ENCODE measurements around the gene ARHGAP9. TPM values are rescaled to one million over a fixed set of nuclear protein-coding genes. Genes with fewer than 3 reads are reported as not detected.

ARHGAP9 gene
- total and polyA plus RNA-seq, 2 donors (not counting 1 experiment from before 2014, with no cell fraction given): under 0.01 to 0.08 TPM

- H3K27ac ChIP-seq (ENCODE audit: insufficient read depth, low read length): no peak overlapping the region
- no peaks in the 10 kb centered on the region for H3K4me1 ChIP-seq (ENCODE audit: control insufficient read depth, extremely low read depth, insufficient read depth, low read length)
- no peaks in the 10 kb centered on the region for H3K27me3 ChIP-seq (ENCODE audit: control insufficient read depth, insufficient read depth, low read length)
- no peak overlapping the region for H3K4me2 ChIP-seq (ENCODE audit: extremely low read depth, insufficient read depth, low read length)
- no peak overlapping the region for H2AFZ ChIP-seq (ENCODE audit: low read length)
- DNase-seq (ENCODE audit: low read depth in 2 of 2): no peak
- no peaks in the 10 kb centered on the region for H3K36me3 ChIP-seq (ENCODE audit: control insufficient read depth, insufficient read depth, low read length)
- no peak overlapping the region for H3K4me3 ChIP-seq (replicated peaks in 1 of 4; ENCODE audit: control extremely low read depth in 1 of 4, insufficient read depth in 1 of 4, low read depth in 3 of 4, low read length in 4 of 4)
- H3K9me3 ChIP-seq (ENCODE audit: control insufficient read depth, insufficient read depth, low read depth, low read length): no peaks in the 10 kb centered on the region
- TF ChIP-seq EZH2 (IDR thresholded peaks at IDR 0.05; ENCODE audit: low read length, missing control alignments) (no peak), CTCF (conservative IDR thresholded peaks at IDR 0.05 in 1 of 2, IDR thresholded peaks at IDR 0.05 in 1 of 2; ENCODE audit: low read depth in 1 of 2, low read length in 2 of 2) (no peak)
- H3K79me2 ChIP-seq (ENCODE audit: control insufficient read depth, insufficient read depth, low read length): peaks cover 18% of the 10 kb centered on the region
- no peak overlapping the region for H3K9ac ChIP-seq (ENCODE audit: insufficient read depth, low read length)
- H4K20me1 ChIP-seq (ENCODE audit: control insufficient read depth, extremely low read depth, insufficient read depth, low read length): no peaks in the 10 kb centered on the region
These were observed 46.3 kb downstream of the ARHGAP9 start for GRCh38 chr12:57433370-57433769.

- Histone ChIP-seq H2AFZ (ENCODE audit: low read length) (peak overlapping the region; percentile 94), H3K9ac (ENCODE audit: insufficient read depth, low read length) (no peak overlapping the region), H3K4me2 (ENCODE audit: extremely low read depth, insufficient read depth, low read length) (peak overlapping the region; percentile 90), H3K27ac (ENCODE audit: insufficient read depth, low read length) (peak overlapping the region; percentile 90), H3K9me3 (ENCODE audit: control insufficient read depth, insufficient read depth, low read depth, low read length) (no peaks in the 10 kb centered on the region), H4K20me1 (ENCODE audit: control insufficient read depth, extremely low read depth, insufficient read depth, low read length) (no peaks in the 10 kb centered on the region), H3K4me1 (ENCODE audit: control insufficient read depth, extremely low read depth, insufficient read depth, low read length) (no peaks in the 10 kb centered on the region), H3K79me2 (ENCODE audit: control insufficient read depth, insufficient read depth, low read length) (peaks cover 20% of the 10 kb centered on the region), H3K27me3 (ENCODE audit: control insufficient read depth, insufficient read depth, low read length) (no peaks in the 10 kb centered on the region), H3K4me3 (replicated peaks in 1 of 4; ENCODE audit: control extremely low read depth in 1 of 4, insufficient read depth in 1 of 4, low read depth in 3 of 4, low read length in 4 of 4) (peak overlapping the region in 3 of 4 experiments; percentile 70 to 78 (median 74)), H3K36me3 (ENCODE audit: control insufficient read depth, insufficient read depth, low read length) (no peaks in the 10 kb centered on the region)
- TF ChIP-seq EZH2 (IDR thresholded peaks at IDR 0.05; ENCODE audit: low read length, missing control alignments) (no peak), CTCF (conservative IDR thresholded peaks at IDR 0.05 in 1 of 2, IDR thresholded peaks at IDR 0.05 in 1 of 2; ENCODE audit: low read depth in 1 of 2, low read length in 2 of 2) (no peak)
- no peak for DNase-seq (ENCODE audit: low read depth in 2 of 2)
These were observed 47.9 kb downstream of the ARHGAP9 start for GRCh38 chr12:57431654-57432188.

DNA sequence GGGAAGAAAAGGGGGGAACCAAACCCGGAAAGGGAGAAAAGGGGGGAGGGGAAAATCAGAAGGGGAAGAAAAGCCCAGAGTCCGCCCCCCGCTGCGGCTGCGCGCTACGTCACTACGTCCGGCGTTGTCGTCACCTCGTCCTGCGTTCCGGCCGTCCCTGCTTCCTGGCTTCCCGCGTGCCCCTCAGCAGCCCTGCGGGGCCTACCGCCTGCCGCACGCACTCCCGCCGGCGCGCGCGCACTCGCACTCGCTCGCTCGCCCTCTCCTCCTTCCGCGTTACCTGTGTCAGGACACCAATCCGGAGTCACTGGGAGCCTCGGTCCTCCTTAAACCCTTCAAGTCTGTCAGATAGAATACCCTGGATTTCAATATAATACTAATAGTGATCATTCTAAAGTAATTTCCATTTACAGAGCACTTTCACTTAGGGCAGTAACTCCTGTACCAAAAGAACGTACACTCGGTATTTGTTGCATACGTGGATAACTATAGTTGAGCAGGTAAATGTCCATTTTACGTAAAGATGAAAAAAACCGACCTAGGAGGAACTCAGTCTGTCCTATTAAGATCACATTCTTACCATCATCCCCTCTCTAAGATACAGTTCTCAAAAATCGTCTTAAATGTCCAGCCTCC is 48.6 kb downstream of the ARHGAP9 start, which contains the start of gene R3HDM2:
Gene R3HDM2 (minus strand): TSS at position 113 of the 636 bp plus-strand sequence. CDS start 120,615 bp downstream, outside the sequence.
- no peaks in the 10 kb centered on the region for H3K9me3 ChIP-seq (ENCODE audit: control insufficient read depth, insufficient read depth, low read depth, low read length)
- DNase-seq (ENCODE audit: low read depth in 2 of 2): peak; percentile 94
- TF ChIP-seq CTCF (conservative IDR thresholded peaks at IDR 0.05 in 1 of 2, IDR thresholded peaks at IDR 0.05 in 1 of 2; ENCODE audit: low read depth in 1 of 2, low read length in 2 of 2) (no peak), EZH2 (IDR thresholded peaks at IDR 0.05; ENCODE audit: low read length, missing control alignments) (no peak)

More for the DNA sequence above, 48.6 kb downstream of the ARHGAP9 start, which contains the start of gene R3HDM2:
- Histone ChIP-seq H3K9ac (ENCODE audit: insufficient read depth, low read length) (peak within 1 kb of the TSS; percentile 79), H2AFZ (ENCODE audit: low read length) (peak within 1 kb of the TSS; percentile 94), H3K79me2 (ENCODE audit: control insufficient read depth, insufficient read depth, low read length) (peaks cover 23% of the 10 kb centered on the region), H4K20me1 (ENCODE audit: control insufficient read depth, extremely low read depth, insufficient read depth, low read length) (no peaks in the 10 kb centered on the region), H3K4me3 (replicated peaks in 1 of 4; ENCODE audit: control extremely low read depth in 1 of 4, insufficient read depth in 1 of 4, low read depth in 3 of 4, low read length in 4 of 4) (peak within 1 kb of the TSS; percentile 70 to 94 (median 72)), H3K36me3 (ENCODE audit: control insufficient read depth, insufficient read depth, low read length) (no peaks in the 10 kb centered on the region), H3K27ac (ENCODE audit: insufficient read depth, low read length) (peak within 1 kb of the TSS; percentile 90), H3K4me2 (ENCODE audit: extremely low read depth, insufficient read depth, low read length) (peak within 1 kb of the TSS; percentile 90), H3K27me3 (ENCODE audit: control insufficient read depth, insufficient read depth, low read length) (no peaks in the 10 kb centered on the region), H3K4me1 (ENCODE audit: control insufficient read depth, extremely low read depth, insufficient read depth, low read length) (no peaks in the 10 kb centered on the region)
